Neural cell (in vitro differentiated cells): ENCODE measurements around the gene PCGF3. TPM values are rescaled to one million over a fixed set of nuclear protein-coding genes. Genes with fewer than 3 reads are reported as not detected.

ENCODE experiments used
- H2AFZ ChIP-seq: fragments of 200-600, 300-800 bp; sonication (generic), shearing (Covaris generic); 2 replicates; pipeline ENCODE4 v1.6.0; 2014; ENCODE audit warnings: low read depth, mild to moderate bottlenecking, antibody characterized with exemption, low read length, moderate library complexity
- H3F3A ChIP-seq: fragments of 200-600 bp; shearing (Covaris generic); 2 replicates; pipeline ENCODE4 v1.6.1; 2016; ENCODE audit warnings: mild to moderate bottlenecking, moderate library complexity, mixed read lengths, antibody characterized with exemption, low read length; ENCODE audit not compliant: insufficient read depth, poor library complexity, severe bottlenecking
- H3K27ac ChIP-seq: fragments of 200-600, 300-800 bp; sonication (generic), shearing (Covaris generic); 2 replicates; pipeline ENCODE4 v1.5.1; 2014; ENCODE audit warnings: mild to moderate bottlenecking, low read length, moderate library complexity
- H3K27me3 ChIP-seq: fragments of 300-800, 200-600 bp; sonication (generic), shearing (Covaris generic); 2 replicates; pipeline ENCODE4 v1.6.0; 2014; ENCODE audit warnings: mild to moderate bottlenecking, low read depth, low read length, moderate library complexity; ENCODE audit not compliant: insufficient read depth
- H3K36me3 ChIP-seq: fragments of 300-800, 200-600 bp; sonication (generic), shearing (Covaris generic); 2 replicates; pipeline ENCODE4 v1.5.1; 2014; ENCODE audit warnings: mild to moderate bottlenecking, antibody characterized with exemption, low read length, moderate library complexity; ENCODE audit not compliant: insufficient read depth
- H3K4me2 ChIP-seq: fragments of 300-800, 200-600 bp; sonication (generic), shearing (Covaris generic); 2 replicates; pipeline ENCODE4 v1.6.0; 2014; ENCODE audit warnings: mild to moderate bottlenecking, low read length
- H3K4me3 ChIP-seq: fragments of 300-800, 200-600 bp; sonication (generic), shearing (Covaris generic); 2 replicates; pipeline ENCODE4 v1.5.1; 2014; ENCODE audit warnings: mild to moderate bottlenecking, low read length, moderate library complexity
- H3K79me2 ChIP-seq: fragments of 200-600 bp; shearing (Covaris generic); replicated peaks from 2 replicates; pipeline ENCODE4 v1.6.0; 2014; ENCODE audit warnings: mild to moderate bottlenecking, low read length, moderate library complexity; ENCODE audit not compliant: insufficient read depth
- H3K9ac ChIP-seq: fragments of 300-800, 200-600 bp; sonication (generic), shearing (Covaris generic); 2 replicates; pipeline ENCODE4 v1.6.1; 2016; ENCODE audit warnings: mild to moderate bottlenecking, low read length, mixed read lengths
- H3K9me2 ChIP-seq: fragments of 200-600 bp; shearing (Covaris generic); 2 replicates; pipeline ENCODE4 v1.6.1; 2016; ENCODE audit warnings: mild to moderate bottlenecking, low read length, mixed read lengths; ENCODE audit not compliant: insufficient read depth
- H3K9me3 ChIP-seq: fragments of 200-600, 300-800 bp; sonication (generic), shearing (Covaris generic); 2 replicates; pipeline ENCODE4 v1.6.1; 2016; ENCODE audit warnings: mild to moderate bottlenecking, mixed run types, low read length, moderate library complexity, mixed read lengths
- H4K20me1 ChIP-seq: fragments of 200-600 bp; shearing (Covaris generic); 2 replicates; pipeline ENCODE4 v1.6.1; 2016; ENCODE audit warnings: mild to moderate bottlenecking, mixed run types; ENCODE audit not compliant: insufficient read depth
- CTCF ChIP-seq: fragments of 450-650 bp; IDR thresholded peaks from 2 replicates; pipeline ENCODE4 v1.5.1; 2014; ENCODE audit warnings: antibody characterized with exemption, mild to moderate bottlenecking, moderate library complexity; ENCODE audit not compliant: poor library complexity, severe bottlenecking
- EP300 ChIP-seq: fragments of 450-650 bp; conservative IDR thresholded peaks from 2 replicates; pipeline ENCODE4 v1.6.1; 2014; ENCODE audit warnings: antibody characterized with exemption, mild to moderate bottlenecking, moderate library complexity; ENCODE audit not compliant: poor library complexity, severe bottlenecking
- EZH2 ChIP-seq: fragments of 200-600, 300-800 bp; shearing (Covaris generic), sonication (generic); IDR thresholded peaks from 2 replicates; pipeline ENCODE4 v1.6.1; 2014; ENCODE audit warnings: antibody characterized with exemption, low read length, borderline replicate concordance, mild to moderate bottlenecking; ENCODE audit not compliant: insufficient read depth, poor library complexity, severe bottlenecking
- MXI1 ChIP-seq: fragments of 450-650 bp; conservative IDR thresholded peaks from 2 replicates; pipeline ENCODE4 v1.6.1; 2014; ENCODE audit warnings: antibody characterized with exemption, mild to moderate bottlenecking; ENCODE audit not compliant: poor library complexity, severe bottlenecking
- POLR2AphosphoS5 ChIP-seq: IDR thresholded peaks from 2 replicates; pipeline ENCODE4 v1.6.1; 2012
- RAD21 ChIP-seq: fragments of 450-650 bp; conservative IDR thresholded peaks from 2 replicates; pipeline ENCODE4 v1.6.1; 2014; ENCODE audit warnings: antibody characterized with exemption, mild to moderate bottlenecking, moderate library complexity
- REST ChIP-seq: IDR thresholded peaks from 2 replicates; pipeline ENCODE4 v1.6.1; 2012; ENCODE audit warnings: borderline replicate concordance
- SMC3 ChIP-seq: fragments of 450-650 bp; conservative IDR thresholded peaks from 2 replicates; pipeline ENCODE4 v1.6.1; 2014; ENCODE audit warnings: antibody characterized with exemption, mild to moderate bottlenecking, moderate library complexity; ENCODE audit not compliant: poor library complexity
- TAF1 ChIP-seq: IDR thresholded peaks from 2 replicates; pipeline ENCODE4 v1.6.1; 2012; ENCODE audit warnings: low read depth
- polyA plus RNA-seq: library from polyadenylated mRNA; depleted of rRNA; stranded (reverse); fragments of >200 nt; gene quantifications from 2 replicates; pipeline ENCODE4 v1.2.3, GENCODE V29; 2014

PCGF3 gene
- polyA plus RNA-seq, 1 donor from 2014 or later, result 117 TPM

- no peak overlapping the region for H3K9ac ChIP-seq
- TF ChIP-seq EZH2 (no peak), POLR2AphosphoS5 (peak; percentile 9), MXI1 (no peak)
These were observed 64.4 kb downstream of the PCGF3 start for GRCh38 chr4:770022-770421.

GRCh38 chr4:771464-771863, 65.8 kb downstream of the PCGF3 start:
- TF ChIP-seq POLR2AphosphoS5, result no peak
- TF ChIP-seq REST, result no peak
- no peak for TF ChIP-seq CTCF
- Histone ChIP-seq H3K4me3 (no peak overlapping the region), H3K9me3 (no peaks in the 10 kb centered on the region), H3K27ac (no peak overlapping the region), H4K20me1 (peaks cover 15% of the 10 kb centered on the region), H3K36me3 (peaks cover 10% of the 10 kb centered on the region), H3K4me2 (no peak overlapping the region), H3K27me3 (no peaks in the 10 kb centered on the region), H3K9me2 (no peaks in the 10 kb centered on the region), H3K79me2 (peaks cover 19% of the 10 kb centered on the region), H2AFZ (no peak overlapping the region), H3K9ac (no peak overlapping the region), H3F3A (no peaks in the 10 kb centered on the region)

More at GRCh38 chr4:770022-770421, 64.4 kb downstream of the PCGF3 start:
- no peaks in the 10 kb centered on the region for H3K9me3 ChIP-seq
- no peaks in the 10 kb centered on the region for H3F3A ChIP-seq
- H4K20me1 ChIP-seq, result peaks cover 15% of the 10 kb centered on the region
- H3K4me2 ChIP-seq, result no peak overlapping the region
- H3K79me2 ChIP-seq, result peaks cover 9% of the 10 kb centered on the region
- no peaks in the 10 kb centered on the region for H3K9me2 ChIP-seq
- no peak overlapping the region for H2AFZ ChIP-seq
- H3K27me3 ChIP-seq, result no peaks in the 10 kb centered on the region
- peaks cover 17% of the 10 kb centered on the region for H3K36me3 ChIP-seq
- H3K27ac ChIP-seq, result no peak overlapping the region
- H3K4me3 ChIP-seq, result no peak overlapping the region

- H3K79me2 ChIP-seq, result peaks cover 22% of the 10 kb centered on the region
- H4K20me1 ChIP-seq, result peaks cover 10% of the 10 kb centered on the region
- peaks cover 10% of the 10 kb centered on the region for H3K36me3 ChIP-seq
- no peaks in the 10 kb centered on the region for H3K9me2 ChIP-seq
- H3K27me3 ChIP-seq, result no peaks in the 10 kb centered on the region
- no peaks in the 10 kb centered on the region for H3F3A ChIP-seq
- no peaks in the 10 kb centered on the region for H3K9me3 ChIP-seq
- H3K9ac ChIP-seq, result no peak overlapping the region
- H2AFZ ChIP-seq, result no peak overlapping the region
- no peak overlapping the region for H3K4me2 ChIP-seq
- TF ChIP-seq SMC3, result no peak
- TF ChIP-seq EP300, result no peak
- no peak for TF ChIP-seq MXI1
- TF ChIP-seq CTCF, result no peak
- TF ChIP-seq RAD21, result no peak
- TF ChIP-seq EZH2, result no peak
- TF ChIP-seq TAF1, result no peak
- no peak for TF ChIP-seq POLR2AphosphoS5
- no peak for TF ChIP-seq REST
- H3K27ac ChIP-seq, result no peak overlapping the region
- no peak overlapping the region for H3K4me3 ChIP-seq
These were observed 66.5 kb downstream of the PCGF3 start for GRCh38 chr4:772118-772517.
